Left lung (tissue), 10 donors: ENCODE measurements around the gene PHEX. TPM values are rescaled to one million over a fixed set of nuclear protein-coding genes. Genes with fewer than 3 reads are reported as not detected.

Experiments
- ATAC-seq: fragments of 200-7000 bp; cut with Tn5 transposase; one replicate; pipeline ENCODE4 v1.9.1; 2020; ENCODE audit warnings: moderate library complexity
- DNase-seq, 4 donors: peaks; one replicate each; pipeline ENCODE4 v3.0.0-alpha.2; 2013 to 2020
- H3K27ac ChIP-seq, 2 donors: fragments of 200-600 bp; sonication (generic) in 1 of 2; one replicate each; pipeline versions ENCODE4 v1.5.0 to v1.8.0; 2020 to 2021
- H3K27me3 ChIP-seq, 2 donors: fragments of 200-600 bp; sonication (generic) in 1 of 2; one replicate each; pipeline versions ENCODE4 v1.5.0 to v1.8.0; 2020 to 2021
- H3K36me3 ChIP-seq, 2 donors: fragments of 200-600 bp; sonication (generic) in 1 of 2; one replicate each; pipeline versions ENCODE4 v1.5.0 to v1.8.0; 2020 to 2021
- H3K4me1 ChIP-seq, 2 donors: fragments of 200-600 bp; one replicate each; pipeline ENCODE4 v1.8.0; 2021
- H3K4me3 ChIP-seq, 2 donors: fragments of 200-600 bp; sonication (generic) in 1 of 2; one replicate each; pipeline versions ENCODE4 v1.5.0 to v1.8.0; 2020 to 2021; ENCODE audit warnings: mild to moderate bottlenecking in 1 of 2
- H3K9me3 ChIP-seq, 2 donors: fragments of 200-600 bp; sonication (generic) in 1 of 2; one replicate each; pipeline versions ENCODE4 v1.5.0 to v1.8.0; 2020 to 2021
- intact Hi-C, 2 donors: fragments of 100-400 bp; cut with DNase I; formaldehyde crosslinking; loops; one replicate each; pipeline versions ENCODE4 v1.11.2 to v1.14.2; 2022
- polyA plus RNA-seq, 6 donors: library from polyadenylated mRNA; unstranded; fragments of 120-200 nt; gene quantifications; one replicate each; pipeline ENCODE4 v1.2.1, GENCODE V29; 2013; ENCODE audit not compliant: insufficient read length in 6 of 6
- total RNA-seq, 2 donors: library from RNA; stranded (reverse); fragmentation: NEBNext Ultra II Directional; extraction: Animal tissue kit (Norgen Biotek cat#: 25700); gene quantifications; one replicate each; pipeline ENCODE4 v1.2.1, GENCODE V29; 2021
- TF ChIP-seq, protein P1 (sequence below), 2 donors: fragments of 200-600 bp; sonication (generic) in 1 of 2; IDR thresholded peaks; one replicate each; pipeline versions ENCODE4 v1.5.0 to v1.8.0; 2021; ENCODE audit warnings: antibody characterized with exemption in 2 of 2
- donor health status: DM: no; HTN: yes; CAD: no.
- donor health status: DM: no; HTN: no; CAD: no.

PHEX gene
- total and polyA plus RNA-seq, 8 donors, result 4.2 to 21.6 (median 8.5) TPM

DNA sequence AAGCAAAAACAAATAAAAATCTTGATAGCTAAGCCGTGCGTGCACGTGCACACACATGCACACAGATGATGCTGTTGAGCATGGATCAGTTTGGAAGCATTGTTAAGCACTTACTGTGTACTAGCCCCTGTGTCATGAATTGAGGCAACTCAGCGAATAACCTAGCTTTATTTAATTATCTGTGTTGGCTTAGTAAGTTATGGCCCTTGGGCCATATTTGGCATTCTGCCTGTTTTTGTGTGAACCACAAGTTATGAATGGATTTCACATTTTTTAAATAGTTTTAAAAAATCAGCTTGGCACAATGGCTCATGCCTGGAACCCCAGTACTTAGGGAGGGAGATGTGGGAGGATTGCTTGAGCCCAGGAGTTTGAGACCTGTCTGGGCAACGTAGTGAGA is 126.9 kb downstream of the PHEX start:
- no peaks in the 10 kb centered on the region for H3K4me1 ChIP-seq
- no peak overlapping the region for H3K27ac ChIP-seq
- H3K4me3 ChIP-seq, result no peak overlapping the region
- no peaks in the 10 kb centered on the region for H3K36me3 ChIP-seq
- intact Hi-C loops, result no loop called here
- no peaks in the 10 kb centered on the region for H3K9me3 ChIP-seq
- ATAC-seq, result no peak
- H3K27me3 ChIP-seq, result no peaks in the 10 kb centered on the region
- TF ChIP-seq, protein P1, sequence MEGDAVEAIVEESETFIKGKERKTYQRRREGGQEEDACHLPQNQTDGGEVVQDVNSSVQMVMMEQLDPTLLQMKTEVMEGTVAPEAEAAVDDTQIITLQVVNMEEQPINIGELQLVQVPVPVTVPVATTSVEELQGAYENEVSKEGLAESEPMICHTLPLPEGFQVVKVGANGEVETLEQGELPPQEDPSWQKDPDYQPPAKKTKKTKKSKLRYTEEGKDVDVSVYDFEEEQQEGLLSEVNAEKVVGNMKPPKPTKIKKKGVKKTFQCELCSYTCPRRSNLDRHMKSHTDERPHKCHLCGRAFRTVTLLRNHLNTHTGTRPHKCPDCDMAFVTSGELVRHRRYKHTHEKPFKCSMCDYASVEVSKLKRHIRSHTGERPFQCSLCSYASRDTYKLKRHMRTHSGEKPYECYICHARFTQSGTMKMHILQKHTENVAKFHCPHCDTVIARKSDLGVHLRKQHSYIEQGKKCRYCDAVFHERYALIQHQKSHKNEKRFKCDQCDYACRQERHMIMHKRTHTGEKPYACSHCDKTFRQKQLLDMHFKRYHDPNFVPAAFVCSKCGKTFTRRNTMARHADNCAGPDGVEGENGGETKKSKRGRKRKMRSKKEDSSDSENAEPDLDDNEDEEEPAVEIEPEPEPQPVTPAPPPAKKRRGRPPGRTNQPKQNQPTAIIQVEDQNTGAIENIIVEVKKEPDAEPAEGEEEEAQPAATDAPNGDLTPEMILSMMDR (IDR thresholded peaks at IDR 0.05), result no peak
- DNase-seq, result no peak

DNA sequence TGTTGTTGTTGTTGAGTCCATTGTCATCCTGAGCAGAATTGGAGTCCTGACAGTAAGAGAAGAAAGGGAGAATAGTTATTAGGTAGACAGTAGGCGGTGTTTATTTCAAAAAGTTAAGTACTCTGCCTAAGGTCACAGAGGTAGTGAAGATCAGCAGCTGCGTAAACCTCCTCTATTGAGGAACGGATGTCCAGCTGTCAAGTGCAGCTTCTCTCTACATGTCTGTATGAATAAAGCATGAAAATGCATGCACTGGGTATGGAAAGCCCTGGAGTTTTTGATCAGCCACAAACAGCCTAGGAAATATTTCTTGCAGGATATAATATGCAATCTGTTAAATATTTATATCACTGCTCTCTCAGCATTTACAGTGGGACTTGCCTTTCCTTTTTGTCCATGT is 131.2 kb downstream of the PHEX start:
- Histone ChIP-seq H3K4me3 (no peak overlapping the region), H3K27ac (no peak overlapping the region), H3K27me3 (no peaks in the 10 kb centered on the region), H3K9me3 (no peaks in the 10 kb centered on the region), H3K36me3 (no peaks in the 10 kb centered on the region), H3K4me1 (no peaks in the 10 kb centered on the region)
- intact Hi-C loops, result no loop called here
- ATAC-seq (no peak), DNase-seq (no peak)
- TF ChIP-seq, protein P1 (IDR thresholded peaks at IDR 0.05), result no peak

DNA sequence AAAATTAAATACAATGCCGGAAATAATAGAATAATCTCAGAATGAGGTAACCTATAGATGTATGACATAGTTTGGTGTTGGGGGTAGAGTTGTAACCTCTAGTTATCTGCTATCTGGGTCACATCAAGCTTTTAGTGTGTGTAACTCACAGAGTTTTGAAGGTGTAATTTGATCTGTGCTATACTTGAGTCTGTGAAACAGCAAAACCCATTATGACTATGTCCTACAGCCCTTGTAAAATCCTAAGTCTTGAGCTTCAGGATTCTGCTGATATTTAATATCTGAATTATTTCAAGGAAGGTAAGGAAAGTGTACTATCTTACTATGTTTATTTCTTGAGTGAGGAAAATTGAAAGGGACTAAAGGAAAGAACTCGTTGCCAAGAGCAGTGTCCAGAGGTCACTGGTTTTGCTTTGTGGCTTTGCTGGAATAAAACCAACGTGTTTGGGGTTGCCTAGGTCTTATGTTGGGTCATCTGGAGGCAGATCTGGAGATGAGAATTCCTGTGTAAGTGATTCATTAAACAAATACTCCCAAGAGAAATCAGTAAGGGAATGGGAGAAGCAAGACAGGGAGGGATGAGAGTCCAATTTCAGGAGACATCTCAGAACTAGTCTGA is 132.8 kb downstream of the PHEX start:
- ATAC-seq (no peak), DNase-seq (no peak)
- intact Hi-C loops, result no loop called here
- Histone ChIP-seq H3K27me3 (no peaks in the 10 kb centered on the region), H3K36me3 (no peaks in the 10 kb centered on the region), H3K4me3 (no peak overlapping the region), H3K9me3 (no peaks in the 10 kb centered on the region), H3K4me1 (no peaks in the 10 kb centered on the region), H3K27ac (no peak overlapping the region)
- TF ChIP-seq, protein P1 (IDR thresholded peaks at IDR 0.05), result no peak

DNA sequence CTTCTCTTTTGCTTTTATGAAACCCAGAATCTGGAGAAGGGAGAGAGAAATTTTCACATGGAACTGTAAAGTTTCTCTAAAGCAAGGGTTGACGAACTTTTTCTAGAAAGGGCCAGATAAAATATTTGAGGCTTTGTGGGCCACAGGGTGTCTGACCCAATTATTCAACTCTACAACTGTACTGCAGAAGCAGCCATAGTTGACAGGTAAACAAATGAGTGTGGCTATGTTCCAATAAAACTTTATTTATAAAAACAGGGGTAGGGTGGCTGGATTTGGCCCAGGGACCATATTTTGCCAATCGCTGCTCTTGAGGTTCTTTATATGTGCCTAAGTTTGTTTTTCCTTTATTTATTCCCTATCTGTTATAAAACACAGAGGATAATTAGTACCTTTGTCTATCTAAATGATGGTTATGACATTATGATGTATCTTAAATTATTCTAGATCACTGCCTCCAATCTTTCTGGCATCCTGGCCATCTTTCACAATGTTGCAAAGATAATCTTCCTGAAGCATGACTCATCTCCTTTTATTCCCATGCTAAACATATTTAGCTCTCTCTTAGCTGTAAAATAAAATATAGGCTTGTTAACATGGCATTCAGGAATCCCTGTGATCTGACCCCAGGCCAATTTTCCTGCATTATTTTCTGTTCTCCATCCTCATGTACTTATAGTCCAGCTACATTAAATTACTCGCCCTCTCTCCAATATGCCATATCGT is 133.8 kb downstream of the PHEX start:
- DNase-seq (no peak), ATAC-seq (no peak)
- H3K4me1 ChIP-seq, result no peaks in the 10 kb centered on the region
- H3K27ac ChIP-seq, result no peak overlapping the region
- intact Hi-C loops, result no loop called here
- no peaks in the 10 kb centered on the region for H3K9me3 ChIP-seq
- no peaks in the 10 kb centered on the region for H3K27me3 ChIP-seq
- H3K4me3 ChIP-seq, result no peak overlapping the region
- TF ChIP-seq, protein P1 (IDR thresholded peaks at IDR 0.05), result no peak
- no peaks in the 10 kb centered on the region for H3K36me3 ChIP-seq

DNA sequence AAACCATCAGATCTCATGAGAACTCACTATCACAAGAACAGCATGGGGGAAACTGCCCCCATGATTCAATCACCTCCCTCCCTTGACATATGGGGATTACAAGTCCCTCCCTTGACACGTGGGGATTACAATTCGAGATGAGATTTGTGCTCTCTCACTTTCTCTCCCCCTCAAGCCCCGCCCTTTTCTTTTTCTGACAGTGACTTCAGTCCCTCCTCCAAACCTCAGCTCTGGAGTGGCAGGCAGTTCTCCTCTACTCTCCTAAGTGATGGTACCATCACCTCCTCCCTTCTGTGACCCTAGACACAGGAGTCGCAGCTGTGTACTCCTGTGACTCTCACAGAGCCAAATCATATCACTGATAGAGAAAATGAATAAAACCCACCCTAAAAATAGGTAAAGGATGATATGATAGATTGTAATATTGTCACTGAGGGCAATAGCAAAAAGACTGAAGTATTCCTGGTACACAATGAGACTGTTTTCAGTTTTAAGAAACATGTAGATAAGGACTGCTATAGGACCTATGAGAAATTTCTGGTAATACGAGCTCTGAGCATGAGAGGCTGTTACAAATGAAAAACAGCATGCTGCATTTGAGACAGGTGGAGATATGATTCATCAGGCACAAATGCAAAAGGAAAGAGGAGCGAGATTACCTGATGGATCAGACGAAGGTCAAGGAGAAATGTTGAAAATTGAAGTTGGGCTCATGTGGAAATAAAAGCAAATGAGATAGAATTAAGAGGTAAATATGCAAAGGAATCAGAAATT is 139.3 kb downstream of the PHEX start:
- Histone ChIP-seq H3K4me1 (no peaks in the 10 kb centered on the region), H3K36me3 (no peaks in the 10 kb centered on the region), H3K27ac (no peak overlapping the region), H3K27me3 (no peaks in the 10 kb centered on the region), H3K4me3 (no peak overlapping the region), H3K9me3 (no peaks in the 10 kb centered on the region)
- TF ChIP-seq, protein P1 (IDR thresholded peaks at IDR 0.05), result no peak
- ATAC-seq (no peak), DNase-seq (no peak)
- intact Hi-C loops, result no loop called here
